Urinary bladder (tissue), 4 donors: ENCODE results near the gene OR51M1. TPM values are rescaled to one million over a fixed set of nuclear protein-coding genes. Genes with fewer than 3 reads are reported as not detected.
"Not testable (repeated sequence)": the region's sequence is repeated elsewhere in the genome, so short reads cannot be mapped to it uniquely, and the experiment has no call there.

Experiments
- DNase-seq: peaks from one replicate; pipeline ENCODE4 v3.0.0-alpha.2; 2015; ENCODE audit errors: extremely low spot score
- H3K27ac ChIP-seq: one replicate; pipeline ENCODE4 v1.5.1; 2013; ENCODE audit warnings: low read depth, mild to moderate bottlenecking, moderate library complexity
- H3K36me3 ChIP-seq: one replicate; pipeline ENCODE4 v1.6.1; 2013; ENCODE audit warnings: mild to moderate bottlenecking, moderate library complexity; ENCODE audit not compliant: insufficient read depth
- H3K4me1 ChIP-seq: one replicate; pipeline ENCODE4 v1.6.1; 2013; ENCODE audit warnings: mild to moderate bottlenecking, moderate library complexity; ENCODE audit not compliant: insufficient read depth
- H3K4me3 ChIP-seq: one replicate; pipeline ENCODE4 v1.5.1; 2013; ENCODE audit warnings: low read depth, low read length
- WGBS: extraction: QIAGEN DNeasy Blood & Tissue Kit; methylation state at CpG from one replicate; pipeline ENCODE4 v1.1.7; 2013; 5-methylcytosine and 5-hydroxymethylcytosine counted together
- polyA plus RNA-seq: library from polyadenylated mRNA; stranded (reverse); fragments of 200-250 nt; gene quantifications from one replicate; pipeline ENCODE4 v1.2.3, GENCODE V29; 2013
- total RNA-seq: library from RNA; depleted of rRNA; stranded (reverse); fragments of >200 nt; gene quantifications from one replicate; pipeline ENCODE4 v1.2.3, GENCODE V29; 2014
- donor health status: healthy with polysubstance abuse.
- donor health status: healthy.

Gene OR51M1
- total and polyA plus RNA-seq, 2 donors = not detected

DNA sequence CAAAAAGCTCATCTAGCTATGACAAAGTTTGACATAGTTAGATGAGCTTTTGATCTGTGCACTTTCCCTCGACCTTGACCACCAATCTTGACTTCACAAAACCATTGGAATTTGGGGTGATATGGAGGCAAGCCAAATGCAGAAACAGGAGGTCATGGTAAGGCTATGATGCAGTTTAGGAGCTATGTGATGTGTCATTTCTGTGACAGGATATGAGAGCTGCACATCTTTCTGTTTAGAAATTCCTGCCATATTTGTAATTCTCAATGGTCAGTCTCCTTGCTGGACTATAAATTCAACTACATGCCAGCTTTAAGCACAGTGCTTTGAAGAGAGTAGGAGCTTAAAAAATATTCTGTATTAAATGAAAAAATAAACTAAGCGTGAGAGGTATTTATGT, 19.4 kb upstream of the OR51M1 start:
- H3K27ac ChIP-seq = no peak overlapping the region
- no peak for DNase-seq
- no peaks in the 10 kb centered on the region for H3K4me1 ChIP-seq
- no peaks in the 10 kb centered on the region for H3K36me3 ChIP-seq
- WGBS = 26% methylated on average over 1 of the region's 2 CpGs
- no peak overlapping the region for H3K4me3 ChIP-seq

- H3K27ac ChIP-seq, H3K36me3 ChIP-seq, DNase-seq, H3K4me3 ChIP-seq, H3K4me1 ChIP-seq: not testable (repeated sequence)
- 77% methylated on average over 6 of the region's 6 CpGs for WGBS
These were observed 17.2 kb upstream of the OR51M1 start for GRCh38 chr11:5366365-5366764.

DNA sequence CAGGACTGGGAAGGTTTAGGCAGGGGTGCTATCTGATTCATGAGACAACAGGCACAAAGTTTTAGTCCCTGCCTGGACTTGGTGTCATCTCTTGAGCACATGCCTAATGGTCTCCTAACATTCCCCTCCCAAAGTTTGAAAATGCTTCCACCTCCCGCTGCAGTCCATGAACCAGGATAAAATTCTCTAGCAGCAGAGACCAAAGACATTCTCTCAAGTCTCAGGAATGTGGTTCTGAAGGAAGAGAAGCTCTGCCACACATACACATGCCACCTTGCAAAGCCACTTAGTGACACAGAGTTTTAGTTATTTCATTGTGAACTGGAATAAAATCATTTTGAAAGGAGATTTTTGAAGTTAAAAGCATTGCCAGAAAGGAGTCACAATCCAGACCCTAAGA, 16.8 kb upstream of the OR51M1 start:
- no peak for DNase-seq
- no peak overlapping the region for H3K4me3 ChIP-seq
- H3K36me3 ChIP-seq = no peaks in the 10 kb centered on the region
- no peak overlapping the region for H3K27ac ChIP-seq
- H3K4me1 ChIP-seq = no peaks in the 10 kb centered on the region
- WGBS = 0% methylated on average over 1 of the region's 1 CpG

GRCh38 chr11:5367448-5368074, 16.1 kb upstream of the OR51M1 start:
- 20% methylated on average over 2 of the region's 2 CpGs for WGBS
- Histone ChIP-seq H3K36me3 (no peaks in the 10 kb centered on the region), H3K27ac (no peak overlapping the region), H3K4me1 (no peaks in the 10 kb centered on the region), H3K4me3 (no peak overlapping the region)
- no peak for DNase-seq

DNA sequence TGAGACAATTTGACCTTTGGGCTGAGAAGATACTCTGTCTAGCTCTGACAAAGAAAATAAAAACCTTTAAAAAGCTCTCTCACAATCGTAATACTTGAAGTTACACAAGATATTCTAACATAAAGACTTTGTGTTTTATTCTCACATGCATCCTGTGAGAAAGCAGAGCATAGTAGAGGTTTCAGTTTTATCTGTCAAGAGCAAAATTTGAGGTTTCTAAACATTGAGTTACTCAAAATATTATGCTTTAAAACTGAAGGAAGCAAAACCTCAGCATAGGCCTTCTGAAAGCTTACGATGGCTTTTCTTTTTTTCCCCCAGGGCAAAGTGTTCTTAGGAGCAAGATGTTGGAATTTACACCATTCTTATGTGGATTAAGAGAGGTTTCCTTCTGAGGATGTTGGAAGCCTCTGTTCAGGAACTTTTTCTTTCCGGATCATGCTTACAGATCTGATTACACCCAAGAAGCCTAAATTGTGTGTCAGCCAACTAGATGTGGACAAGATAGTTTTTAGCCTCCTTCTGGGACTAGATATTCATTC, 15.0 kb upstream of the OR51M1 start:
- 34% methylated on average over 3 of the region's 3 CpGs for WGBS
- Histone ChIP-seq H3K4me3 (no peak overlapping the region), H3K27ac (no peak overlapping the region), H3K36me3 (no peaks in the 10 kb centered on the region), H3K4me1 (no peaks in the 10 kb centered on the region)
- no peak for DNase-seq

DNA sequence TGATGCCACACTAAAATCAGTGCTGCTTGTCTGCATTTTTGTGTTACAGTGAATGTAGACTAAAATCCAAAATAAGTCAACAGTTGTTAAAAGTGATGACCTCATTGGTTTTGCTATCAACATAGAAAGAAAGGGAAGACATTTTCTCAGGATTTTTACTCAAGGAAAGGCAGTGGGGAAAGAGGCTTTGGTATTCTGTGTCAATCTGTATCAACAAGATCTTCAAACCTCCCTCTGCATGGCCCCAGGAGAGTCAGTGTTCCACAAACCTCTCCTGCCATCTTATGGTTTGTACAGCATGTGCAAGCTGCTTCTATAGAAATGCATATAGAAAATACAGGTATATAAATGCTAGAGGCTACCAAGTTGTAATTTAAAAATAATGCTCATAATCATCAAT, 13.8 kb upstream of the OR51M1 start:
- Histone ChIP-seq H3K4me3 (no peak overlapping the region), H3K4me1 (no peaks in the 10 kb centered on the region), H3K36me3 (no peaks in the 10 kb centered on the region), H3K27ac (no peak overlapping the region)
- DNase-seq = no peak

- no peak overlapping the region for H3K27ac ChIP-seq
- H3K36me3 ChIP-seq = no peaks in the 10 kb centered on the region
- WGBS = 75% methylated on average over 4 of the region's 4 CpGs
- no peak for DNase-seq
- H3K4me3 ChIP-seq = no peak overlapping the region
- no peaks in the 10 kb centered on the region for H3K4me1 ChIP-seq
These were observed 2.8 kb upstream of the OR51M1 start for GRCh38 chr11:5380740-5381342.

- H3K4me1 ChIP-seq = no peaks in the 10 kb centered on the region
- no peak overlapping the region for H3K27ac ChIP-seq
- no peak for DNase-seq
- H3K36me3 ChIP-seq = no peaks in the 10 kb centered on the region
- WGBS = 64% methylated on average over 2 of the region's 2 CpGs
- H3K4me3 ChIP-seq = no peak overlapping the region
These were observed 723 bp downstream of the OR51M1 start for GRCh38 chr11:5384335-5384734.

DNA sequence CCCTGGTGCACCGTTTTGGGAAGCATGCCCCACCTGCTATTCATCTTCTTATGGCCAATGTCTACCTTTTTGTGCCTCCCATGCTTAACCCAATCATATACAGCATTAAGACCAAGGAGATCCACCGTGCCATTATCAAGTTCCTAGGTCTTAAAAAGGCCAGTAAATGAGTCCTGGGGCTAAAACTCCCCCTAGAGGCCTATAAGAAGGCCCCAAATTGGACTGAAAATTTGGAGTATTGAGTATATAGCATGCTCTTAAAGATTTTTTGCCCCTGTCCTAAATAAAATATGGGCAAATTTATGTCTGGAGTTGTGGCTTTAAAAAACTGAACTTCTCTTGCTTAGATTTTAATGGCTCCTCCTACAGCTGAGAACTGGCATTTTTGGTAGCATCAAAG, 6.6 kb downstream of the OR51M1 start:
- DNase-seq = no peak
- WGBS = 78% methylated on average over 2 of the region's 2 CpGs
- Histone ChIP-seq H3K27ac (no peak overlapping the region), H3K36me3 (no peaks in the 10 kb centered on the region), H3K4me1 (no peaks in the 10 kb centered on the region), H3K4me3 (no peak overlapping the region)

- H3K27ac ChIP-seq = no peak overlapping the region
- H3K4me3 ChIP-seq = no peak overlapping the region
- H3K4me1 ChIP-seq = no peaks in the 10 kb centered on the region
- no peaks in the 10 kb centered on the region for H3K36me3 ChIP-seq
- DNase-seq = no peak
These were observed 10.5 kb downstream of the OR51M1 start for GRCh38 chr11:5394091-5394490.

DNA sequence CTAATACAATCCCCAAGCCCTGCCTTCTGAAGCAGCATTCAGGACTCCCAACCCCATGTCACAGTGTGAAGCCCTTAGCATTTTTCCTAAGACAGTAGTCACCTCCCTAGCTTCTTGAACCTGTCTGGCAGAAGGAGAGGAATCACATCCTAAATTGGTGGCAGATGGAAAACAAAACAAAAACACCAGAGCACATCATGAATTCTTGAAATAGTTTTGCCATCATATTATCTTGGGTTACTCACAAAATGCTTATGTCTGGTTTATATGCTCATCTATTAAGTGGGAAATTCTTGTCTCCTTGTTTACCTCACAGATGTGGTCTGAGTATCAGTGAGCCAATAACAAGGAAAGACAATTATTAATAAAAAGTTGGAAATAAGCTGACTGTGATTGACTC, 15.3 kb downstream of the OR51M1 start:
- H3K27ac ChIP-seq = no peak overlapping the region
- no peak overlapping the region for H3K4me3 ChIP-seq
- H3K4me1 ChIP-seq = no peaks in the 10 kb centered on the region
- no peaks in the 10 kb centered on the region for H3K36me3 ChIP-seq
- DNase-seq = no peak

- no peaks in the 10 kb centered on the region for H3K36me3 ChIP-seq
- no peak overlapping the region for H3K4me3 ChIP-seq
- DNase-seq = no peak
- H3K4me1 ChIP-seq = no peaks in the 10 kb centered on the region
- H3K27ac ChIP-seq = no peak overlapping the region
These were observed 21.6 kb downstream of the OR51M1 start for GRCh38 chr11:5405173-5405572.

DNA sequence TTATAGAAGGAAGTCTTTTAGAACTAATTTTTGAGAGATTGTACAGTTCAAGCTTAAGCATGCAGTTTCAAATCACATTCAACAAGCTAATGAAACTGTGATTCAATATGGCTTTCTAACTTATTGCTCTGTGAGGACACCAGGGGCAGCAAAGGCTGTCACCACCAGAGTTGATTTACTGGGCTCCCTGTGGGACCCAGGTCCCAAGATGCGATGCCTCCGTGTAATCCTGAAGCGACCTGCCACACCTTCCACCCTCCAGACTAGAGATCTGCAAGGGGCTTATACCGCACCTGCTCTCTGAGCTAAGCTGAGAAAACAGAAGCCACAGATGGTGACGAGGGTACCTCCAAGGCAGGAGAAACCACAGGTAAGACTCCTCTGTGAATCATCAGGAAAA, 37.4 kb downstream of the OR51M1 start:
- Histone ChIP-seq H3K4me1 (no peaks in the 10 kb centered on the region), H3K27ac (no peak overlapping the region), H3K4me3 (no peak overlapping the region), H3K36me3 (no peaks in the 10 kb centered on the region)
- WGBS = 62% methylated on average over 5 of the region's 5 CpGs
- no peak for DNase-seq

GRCh38 chr11:5421811-5422210, 38.2 kb downstream of the OR51M1 start, which contains the start of gene OR51Q1:
OR51Q1 (plus strand) TSS chr11:5422111; CDS start chr11:5422201, 90 bp downstream.
- no peak for DNase-seq
- 82% methylated on average over 1 of the region's 1 CpG for WGBS
- Histone ChIP-seq H3K36me3 (no peaks in the 10 kb centered on the region), H3K27ac (no peak within 1 kb of the TSS), H3K4me1 (no peaks in the 10 kb centered on the region), H3K4me3 (no peak within 1 kb of the TSS)
